ENCODE results near the gene ZKSCAN7.
"Not testable (repeated sequence)": the region's sequence is repeated elsewhere in the genome, so short reads cannot be mapped to it uniquely, and the experiment has no call there.

Gene ZKSCAN7

DNA sequence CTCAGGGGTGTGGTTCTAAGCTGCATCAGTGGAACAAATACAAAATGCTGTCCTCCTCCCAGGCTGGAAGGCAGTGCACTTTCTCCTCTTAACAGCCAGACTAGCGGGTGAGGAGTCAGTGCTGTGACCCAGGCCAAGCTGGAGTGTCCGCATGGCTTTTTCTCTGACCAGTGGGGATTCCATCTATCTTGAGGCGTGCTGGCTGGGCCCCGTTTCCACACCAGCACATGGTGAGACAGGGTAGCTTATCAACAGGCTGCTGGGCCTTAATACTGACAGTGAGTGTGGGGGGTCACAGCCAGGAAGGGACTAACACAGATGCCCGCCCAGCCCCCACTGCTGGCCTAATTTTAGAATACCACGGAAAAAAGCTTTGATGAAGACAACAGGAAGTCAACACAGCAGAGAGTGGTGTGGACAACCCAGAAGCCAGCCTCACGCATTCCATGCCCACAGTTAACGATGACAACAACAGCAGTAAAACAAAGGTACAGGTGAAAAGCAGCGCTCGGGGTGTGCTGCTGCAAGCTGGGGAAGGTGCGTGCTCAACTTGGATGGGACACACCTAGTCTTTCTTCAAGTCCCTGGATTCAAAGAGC, 22.5 kb downstream of the ZKSCAN7 start:
- DNase-seq: not testable (repeated sequence)

DNA sequence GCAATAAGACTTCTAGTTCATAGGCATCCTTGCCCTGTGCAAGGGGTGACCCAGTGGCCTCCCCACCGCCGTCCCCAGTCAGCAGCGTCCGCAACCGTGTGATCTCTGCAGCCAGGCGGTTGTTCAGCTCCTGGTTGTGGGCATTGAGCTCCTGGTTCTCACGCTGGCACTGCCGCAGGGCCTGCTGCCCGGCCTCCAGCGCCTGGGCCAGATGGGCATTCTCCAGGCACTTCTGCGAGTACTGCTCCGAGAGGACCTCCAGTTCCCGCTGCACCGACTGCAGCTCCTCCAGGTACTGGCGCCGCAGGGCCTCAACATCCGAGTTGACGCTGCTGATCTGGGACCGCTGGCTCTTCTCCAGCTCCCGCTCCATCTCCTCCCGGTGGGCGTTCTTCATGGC, 23.3 kb downstream of the ZKSCAN7 start:
- not testable (repeated sequence) for DNase-seq

DNA sequence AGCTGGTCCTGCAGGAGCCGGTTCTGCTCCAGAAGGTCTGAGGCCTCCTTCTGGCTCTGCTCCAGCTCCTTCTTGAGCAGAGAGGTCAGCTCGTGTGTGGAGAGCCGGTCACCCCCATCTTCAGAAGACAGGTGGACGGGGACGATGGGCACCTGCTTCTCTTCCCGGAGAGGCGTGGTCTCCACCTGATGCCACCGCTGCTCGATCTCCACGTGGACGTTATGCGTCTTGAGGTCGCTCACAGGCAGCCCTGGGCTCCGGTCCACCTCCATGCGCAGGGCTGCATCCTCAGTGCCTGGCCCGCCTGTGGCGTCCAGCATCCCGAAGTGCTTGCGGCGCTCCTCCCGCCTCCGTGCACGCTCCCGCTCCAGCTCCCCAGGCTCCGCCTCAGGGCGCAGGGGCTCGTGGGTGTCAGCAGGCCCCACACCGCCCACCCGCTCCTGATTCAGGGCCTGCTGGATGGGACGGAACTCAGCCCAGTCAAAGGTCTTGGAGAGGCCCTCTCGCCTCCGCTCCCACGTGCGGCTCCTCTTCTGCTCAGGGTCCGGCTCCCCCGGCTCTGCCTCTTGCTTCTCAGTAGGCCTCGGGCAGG, 24.0 kb downstream of the ZKSCAN7 start:
- DNase-seq: not testable (repeated sequence)

DNA sequence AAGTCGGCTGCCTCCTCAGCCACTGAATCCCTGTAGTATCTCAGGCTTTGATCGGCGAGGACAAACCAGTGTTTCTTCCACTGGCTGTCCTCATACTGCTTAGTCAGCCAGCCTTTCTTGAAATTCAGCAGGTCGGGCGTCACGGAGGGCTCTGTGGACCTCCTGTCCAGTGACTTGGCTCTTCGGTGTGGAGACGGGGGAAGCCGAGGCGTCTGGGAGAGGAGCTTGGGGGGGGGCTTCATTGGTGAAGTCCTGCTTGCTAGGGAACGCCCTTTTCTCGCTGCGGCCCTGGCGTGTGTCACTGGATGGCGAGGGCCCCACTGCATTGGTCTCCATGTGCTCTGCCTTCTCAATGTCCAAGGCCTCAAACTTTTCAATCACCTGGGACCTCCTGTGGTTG, 24.8 kb downstream of the ZKSCAN7 start:
- DNase-seq: not testable (repeated sequence)

GRCh38 chr3:44580971-44581370, 26.0 kb downstream of the ZKSCAN7 start:
- DNase-seq: not testable (repeated sequence)

- DNase-seq: no peak
These were observed 29.9 kb downstream of the ZKSCAN7 start, which contains the start of gene ZNF660 for GRCh38 chr3:44584646-44585501. Gene ZNF660, plus strand, starts transcription at chr3:44584964. Its CDS starts 9,230 bp downstream, at chr3:44594194.

- no peak for DNase-seq
These were observed 41.6 kb downstream of the ZKSCAN7 start for GRCh38 chr3:44596621-44597020.

GRCh38 chr3:44601749-44602148, 46.8 kb downstream of the ZKSCAN7 start:
- DNase-seq: no peak

- DNase-seq: no peak
These were observed 57.7 kb downstream of the ZKSCAN7 start for GRCh38 chr3:44612678-44613077.
